ENCODE measurements around the gene COL4A2.

COL4A2 gene

GRCh38 chr13:110538632-110539031 is 231.5 kb downstream of the COL4A2 start:
- H3K9ac ChIP-seq (ENCODE audit: low read length) = no peak overlapping the region
- peaks cover 18% of the 10 kb centered on the region for H3K4me1 ChIP-seq (ENCODE audit: insufficient read depth, low read length)
- H3K27me3 ChIP-seq (ENCODE audit: control insufficient read depth in 1 of 2, insufficient read depth in 2 of 2, low read length in 2 of 2) = no peaks in the 10 kb centered on the region
- H3K27ac ChIP-seq (ENCODE audit: low read depth, low read length) = no peak overlapping the region
- H3K4me3 ChIP-seq (ENCODE audit: low read depth in 1 of 2, low read length in 2 of 2) = no peak overlapping the region
- H3K36me3 ChIP-seq (ENCODE audit: insufficient read depth, low read length) = no peaks in the 10 kb centered on the region
- no peaks in the 10 kb centered on the region for H3K9me3 ChIP-seq (ENCODE audit: low read length)

DNA sequence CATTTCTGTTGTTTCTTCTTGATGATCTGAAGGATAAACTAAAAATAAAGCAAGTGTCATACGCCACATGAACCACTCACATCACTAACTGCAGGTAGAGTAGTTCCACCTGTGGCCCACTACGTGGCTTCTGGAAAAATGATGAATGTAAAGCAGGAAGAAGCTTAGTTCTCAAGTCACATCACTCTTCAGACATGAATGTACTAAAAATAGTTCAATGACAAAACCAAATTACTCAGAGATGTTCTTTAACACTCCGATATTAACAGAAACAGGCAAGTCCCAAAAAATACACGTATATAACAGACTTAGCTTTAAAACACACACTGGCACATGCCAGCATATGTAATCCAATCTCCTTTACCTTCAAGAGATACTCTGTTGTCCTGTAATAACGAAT is 232.8 kb downstream of the COL4A2 start:
- Histone ChIP-seq H3K4me1 (ENCODE audit: insufficient read depth, low read length) (peaks cover 18% of the 10 kb centered on the region), H3K4me3 (ENCODE audit: low read depth in 1 of 2, low read length in 2 of 2) (no peak overlapping the region), H3K9ac (ENCODE audit: low read length) (no peak overlapping the region), H3K36me3 (ENCODE audit: insufficient read depth, low read length) (no peaks in the 10 kb centered on the region), H3K27ac (ENCODE audit: low read depth, low read length) (no peak overlapping the region), H3K27me3 (ENCODE audit: control insufficient read depth in 1 of 2, insufficient read depth in 2 of 2, low read length in 2 of 2) (no peaks in the 10 kb centered on the region), H3K9me3 (ENCODE audit: low read length) (no peaks in the 10 kb centered on the region)

DNA sequence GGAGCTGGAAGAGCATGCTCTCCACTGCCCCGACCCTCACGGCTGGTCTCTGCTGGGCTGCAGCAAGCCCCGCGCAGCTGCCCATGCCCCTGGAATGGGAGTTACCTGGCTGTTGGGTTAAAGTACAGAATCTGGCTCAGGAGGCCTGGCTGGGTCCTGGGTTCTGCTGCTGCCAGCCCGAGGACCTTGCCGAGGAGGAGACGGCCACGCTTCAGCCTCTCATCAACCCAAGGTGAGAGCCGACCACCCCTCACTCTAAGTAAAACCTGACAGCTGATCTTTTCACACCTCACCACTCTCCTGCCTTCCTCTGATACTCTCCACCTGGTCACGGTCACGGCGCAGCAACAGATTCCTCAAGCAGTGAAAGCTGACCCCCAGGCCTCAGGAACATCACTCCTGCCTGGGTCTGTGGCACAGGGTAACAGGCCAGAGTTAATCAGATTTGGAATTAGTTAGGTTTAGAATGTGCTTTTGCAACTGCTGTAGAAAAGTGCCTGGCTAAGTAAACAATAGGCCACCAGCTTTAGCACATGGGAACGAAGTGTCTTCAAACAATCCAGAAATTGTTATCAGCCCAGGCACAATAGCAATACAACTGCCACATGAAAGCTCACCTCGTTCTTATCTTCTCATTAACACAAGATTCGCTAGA is 233.9 kb downstream of the COL4A2 start:
- peak overlapping the region; percentile 61 for H3K27ac ChIP-seq (ENCODE audit: low read depth, low read length)
- peaks cover 18% of the 10 kb centered on the region for H3K4me1 ChIP-seq (ENCODE audit: insufficient read depth, low read length)

DNA sequence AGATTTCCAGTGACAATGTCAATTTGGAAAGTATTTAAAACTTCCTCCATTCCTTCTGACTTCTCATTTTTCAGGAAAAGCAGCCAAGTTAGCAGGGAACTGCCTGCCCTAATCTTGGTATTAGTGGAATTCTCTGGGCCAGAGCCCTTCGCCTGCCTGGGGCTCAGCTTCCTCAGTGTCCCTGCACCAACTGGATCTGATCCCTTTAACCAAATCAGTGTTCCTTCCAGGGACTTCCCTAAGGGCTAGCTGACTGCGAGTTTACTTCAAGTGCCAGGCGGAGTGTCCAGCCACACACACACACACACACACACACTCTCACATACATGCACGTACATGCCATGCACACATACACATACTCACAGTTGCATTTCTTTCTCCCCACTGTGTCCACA is 234.4 kb downstream of the COL4A2 start:
- H3K27me3 ChIP-seq (ENCODE audit: control insufficient read depth in 1 of 2, insufficient read depth in 2 of 2, low read length in 2 of 2) = no peaks in the 10 kb centered on the region
- H3K9me3 ChIP-seq (ENCODE audit: low read length) = no peaks in the 10 kb centered on the region
- no peak overlapping the region for H3K9ac ChIP-seq (ENCODE audit: low read length)
- peaks cover 18% of the 10 kb centered on the region for H3K4me1 ChIP-seq (ENCODE audit: insufficient read depth, low read length)
- H3K27ac ChIP-seq (ENCODE audit: low read depth, low read length) = peak overlapping the region; percentile 61
- H3K36me3 ChIP-seq (ENCODE audit: insufficient read depth, low read length) = no peaks in the 10 kb centered on the region
- H3K4me3 ChIP-seq (ENCODE audit: low read depth in 1 of 2, low read length in 2 of 2) = no peak overlapping the region

More for the DNA sequence above, 233.9 kb downstream of the COL4A2 start:
- Histone ChIP-seq H3K9ac (ENCODE audit: low read length) (no peak overlapping the region), H3K36me3 (ENCODE audit: insufficient read depth, low read length) (no peaks in the 10 kb centered on the region), H3K27me3 (ENCODE audit: control insufficient read depth in 1 of 2, insufficient read depth in 2 of 2, low read length in 2 of 2) (no peaks in the 10 kb centered on the region), H3K4me3 (ENCODE audit: low read depth in 1 of 2, low read length in 2 of 2) (no peak overlapping the region), H3K9me3 (ENCODE audit: low read length) (no peaks in the 10 kb centered on the region)

- no peaks in the 10 kb centered on the region for H3K9me3 ChIP-seq (ENCODE audit: low read length)
- H3K27ac ChIP-seq (ENCODE audit: low read depth, low read length) = peak overlapping the region; percentile 24
- H3K9ac ChIP-seq (ENCODE audit: low read length) = no peak overlapping the region
- H3K27me3 ChIP-seq (ENCODE audit: control insufficient read depth in 1 of 2, insufficient read depth in 2 of 2, low read length in 2 of 2) = no peaks in the 10 kb centered on the region
- H3K36me3 ChIP-seq (ENCODE audit: insufficient read depth, low read length) = no peaks in the 10 kb centered on the region
- peaks cover 18% of the 10 kb centered on the region for H3K4me1 ChIP-seq (ENCODE audit: insufficient read depth, low read length)
- H3K4me3 ChIP-seq (ENCODE audit: low read depth in 1 of 2, low read length in 2 of 2) = no peak overlapping the region
Measured at GRCh38 chr13:110542169-110542796, 235.2 kb downstream of the COL4A2 start.

DNA sequence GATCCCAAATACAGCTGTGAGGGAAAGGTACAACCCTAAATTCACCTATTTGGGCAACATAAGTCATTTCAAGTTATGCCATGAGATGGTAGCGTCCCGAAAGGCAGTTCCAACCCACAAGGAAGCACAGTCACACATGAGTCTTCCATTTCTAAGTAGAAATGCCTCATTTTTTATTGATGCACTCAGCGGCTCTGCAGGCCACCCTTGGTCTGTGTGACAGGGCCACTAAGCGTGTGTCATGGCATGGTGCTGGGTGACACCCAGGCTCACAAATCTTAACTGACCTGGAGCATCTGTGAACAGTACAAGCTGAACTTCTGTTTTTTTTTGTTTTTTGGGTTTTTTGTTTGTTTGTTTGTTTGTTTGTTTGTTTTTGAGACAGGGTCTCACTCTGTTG is 239.3 kb downstream of the COL4A2 start:
- Histone ChIP-seq H3K4me1 (ENCODE audit: insufficient read depth, low read length) (peaks cover 14% of the 10 kb centered on the region), H3K27me3 (ENCODE audit: control insufficient read depth in 1 of 2, insufficient read depth in 2 of 2, low read length in 2 of 2) (no peaks in the 10 kb centered on the region), H3K27ac (ENCODE audit: low read depth, low read length) (no peak overlapping the region), H3K9ac (ENCODE audit: low read length) (no peak overlapping the region), H3K9me3 (ENCODE audit: low read length) (no peaks in the 10 kb centered on the region), H3K36me3 (ENCODE audit: insufficient read depth, low read length) (no peaks in the 10 kb centered on the region), H3K4me3 (ENCODE audit: low read depth in 1 of 2, low read length in 2 of 2) (no peak overlapping the region)

DNA sequence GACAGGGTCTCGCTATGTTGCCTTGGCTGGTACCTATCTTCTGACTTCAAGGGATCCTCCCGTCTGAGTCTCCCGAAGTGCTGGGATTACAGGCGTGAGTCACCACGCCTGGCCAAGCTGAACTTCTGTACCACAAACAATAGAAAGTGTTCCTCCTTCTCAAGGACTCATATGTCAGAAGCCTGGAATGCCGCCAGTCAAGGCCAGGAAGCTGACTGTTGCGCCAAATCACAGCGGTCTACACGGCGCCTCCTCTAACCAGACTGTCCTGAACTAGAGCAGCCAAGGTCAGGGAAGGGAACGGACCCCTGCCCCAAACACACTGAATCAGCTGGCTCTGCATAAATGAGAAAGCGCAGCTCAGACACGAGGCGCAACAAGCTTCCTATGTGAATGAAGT is 239.8 kb downstream of the COL4A2 start:
- Histone ChIP-seq H3K27me3 (ENCODE audit: control insufficient read depth in 1 of 2, insufficient read depth in 2 of 2, low read length in 2 of 2) (no peaks in the 10 kb centered on the region), H3K4me3 (ENCODE audit: low read depth in 1 of 2, low read length in 2 of 2) (no peak overlapping the region), H3K9ac (ENCODE audit: low read length) (no peak overlapping the region), H3K9me3 (ENCODE audit: low read length) (no peaks in the 10 kb centered on the region), H3K36me3 (ENCODE audit: insufficient read depth, low read length) (no peaks in the 10 kb centered on the region), H3K27ac (ENCODE audit: low read depth, low read length) (no peak overlapping the region), H3K4me1 (ENCODE audit: insufficient read depth, low read length) (peaks cover 9% of the 10 kb centered on the region)

DNA sequence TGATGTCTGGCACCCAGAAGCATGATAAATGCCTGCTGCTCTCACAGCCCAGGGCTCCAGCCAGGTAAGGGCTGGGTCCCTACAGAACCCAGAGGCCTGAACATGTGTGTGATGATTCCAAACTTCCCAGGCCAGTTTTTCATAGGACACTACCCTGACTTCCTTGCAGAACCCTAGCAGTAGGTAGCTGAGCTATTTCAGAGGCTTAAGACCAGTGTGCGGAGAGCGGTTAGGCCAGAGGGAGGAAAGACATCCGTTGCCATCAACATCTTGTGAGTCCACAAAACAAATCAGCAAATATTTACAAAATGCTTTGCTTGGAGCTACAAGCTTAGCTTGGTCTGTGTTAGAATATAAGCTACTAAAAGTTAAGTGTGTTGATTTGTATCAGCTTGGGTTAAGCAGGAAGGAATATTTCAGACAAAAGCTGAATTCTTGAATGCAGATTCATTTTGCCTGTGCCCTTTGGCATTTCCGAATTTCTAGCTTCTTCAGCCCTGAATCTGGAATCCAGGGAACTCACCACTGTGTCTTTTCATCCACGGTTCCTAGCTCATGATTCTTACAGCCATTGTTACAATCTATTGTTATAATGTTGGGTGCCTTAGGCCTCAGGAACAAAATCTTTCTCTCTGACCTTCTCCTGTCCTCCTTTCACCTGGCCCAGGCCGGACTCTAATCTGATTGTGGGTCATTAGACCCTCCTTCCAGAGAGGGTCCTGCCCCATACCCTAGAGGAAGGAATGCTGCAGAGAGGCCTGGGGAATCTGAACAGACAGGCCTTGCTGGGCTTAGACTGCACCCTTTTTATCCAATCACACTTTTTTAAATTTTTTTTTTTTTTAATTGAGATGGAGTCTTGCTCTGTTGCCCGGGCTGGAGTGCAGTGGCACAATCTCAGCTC is 242.1 kb downstream of the COL4A2 start:
- H3K4me1 ChIP-seq (ENCODE audit: insufficient read depth, low read length) = no peaks in the 10 kb centered on the region
- H3K9ac ChIP-seq (ENCODE audit: low read length) = no peak overlapping the region
- no peaks in the 10 kb centered on the region for H3K36me3 ChIP-seq (ENCODE audit: insufficient read depth, low read length)
- no peaks in the 10 kb centered on the region for H3K9me3 ChIP-seq (ENCODE audit: low read length)
- H3K27me3 ChIP-seq (ENCODE audit: control insufficient read depth in 1 of 2, insufficient read depth in 2 of 2, low read length in 2 of 2) = no peaks in the 10 kb centered on the region
- H3K4me3 ChIP-seq (ENCODE audit: low read depth in 1 of 2, low read length in 2 of 2) = no peak overlapping the region
- H3K27ac ChIP-seq (ENCODE audit: low read depth, low read length) = no peak overlapping the region

DNA sequence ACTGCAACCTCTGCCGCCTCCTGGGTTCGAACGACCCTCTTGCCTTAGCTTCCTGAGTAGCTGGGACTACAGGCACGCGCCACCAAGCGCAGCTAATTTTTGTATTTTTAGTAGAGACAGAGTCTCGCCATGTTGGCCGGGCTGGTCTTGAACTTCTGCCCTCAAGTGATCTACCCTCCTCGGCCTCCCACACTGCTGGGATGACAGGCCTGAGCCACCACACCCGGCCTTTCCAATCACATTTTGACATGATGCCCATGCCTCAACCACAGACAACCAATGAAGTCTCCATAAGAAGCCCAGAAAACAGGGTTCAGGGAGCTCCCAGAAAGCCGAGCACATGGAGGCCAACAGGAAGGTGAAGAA is 242.7 kb downstream of the COL4A2 start:
- Histone ChIP-seq H3K9ac (ENCODE audit: low read length) (no peak overlapping the region), H3K4me3 (ENCODE audit: low read depth in 1 of 2, low read length in 2 of 2) (no peak overlapping the region), H3K36me3 (ENCODE audit: insufficient read depth, low read length) (no peaks in the 10 kb centered on the region), H3K4me1 (ENCODE audit: insufficient read depth, low read length) (no peaks in the 10 kb centered on the region), H3K27ac (ENCODE audit: low read depth, low read length) (no peak overlapping the region), H3K27me3 (ENCODE audit: control insufficient read depth in 1 of 2, insufficient read depth in 2 of 2, low read length in 2 of 2) (no peaks in the 10 kb centered on the region), H3K9me3 (ENCODE audit: low read length) (no peaks in the 10 kb centered on the region)

DNA sequence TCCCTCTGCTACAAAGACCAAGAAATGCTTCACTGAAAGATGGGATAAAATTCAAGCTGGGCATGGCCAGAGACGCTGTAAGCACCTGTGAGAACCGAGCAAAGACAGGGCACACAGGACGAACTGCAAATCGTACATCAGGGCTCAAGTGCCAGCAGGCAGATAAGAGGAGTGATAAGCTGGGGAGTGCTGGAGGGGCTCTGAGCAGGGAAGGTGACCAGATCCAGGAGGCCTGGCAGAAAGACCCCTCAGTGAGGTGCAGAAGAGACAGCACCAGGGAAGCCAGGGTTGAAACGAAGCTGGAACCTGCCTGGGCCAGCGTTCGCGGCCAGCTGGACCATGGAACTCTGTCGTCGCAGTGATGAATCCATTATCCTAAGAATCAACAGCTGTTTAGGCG is 244.2 kb downstream of the COL4A2 start:
- no peak overlapping the region for H3K9ac ChIP-seq (ENCODE audit: low read length)
- H3K4me3 ChIP-seq (ENCODE audit: low read depth in 1 of 2, low read length in 2 of 2) = no peak overlapping the region
- no peak overlapping the region for H3K27ac ChIP-seq (ENCODE audit: low read depth, low read length)
- no peaks in the 10 kb centered on the region for H3K27me3 ChIP-seq (ENCODE audit: control insufficient read depth in 1 of 2, insufficient read depth in 2 of 2, low read length in 2 of 2)
- no peaks in the 10 kb centered on the region for H3K9me3 ChIP-seq (ENCODE audit: low read length)
- H3K36me3 ChIP-seq (ENCODE audit: insufficient read depth, low read length) = no peaks in the 10 kb centered on the region
- no peaks in the 10 kb centered on the region for H3K4me1 ChIP-seq (ENCODE audit: insufficient read depth, low read length)

DNA sequence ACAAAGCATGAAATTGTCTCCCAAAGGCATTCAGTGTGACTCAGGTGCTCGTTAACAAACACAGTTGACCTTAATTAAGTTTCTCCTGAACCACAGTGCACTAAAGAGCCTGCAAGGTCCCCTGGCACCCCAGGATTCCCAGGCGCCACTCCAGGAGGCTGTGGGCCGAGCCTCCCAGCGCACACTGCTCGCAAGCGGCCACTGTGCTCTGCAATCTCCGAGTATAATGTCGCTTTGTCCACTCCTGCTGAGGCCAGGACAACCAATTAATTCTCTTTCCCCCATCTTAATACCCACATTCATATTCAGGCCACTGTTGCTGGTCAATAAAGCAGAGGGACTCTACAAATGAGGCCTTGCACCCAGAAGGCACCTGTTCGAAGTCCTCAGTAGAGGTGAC is 245.7 kb downstream of the COL4A2 start:
- Histone ChIP-seq H3K4me1 (ENCODE audit: insufficient read depth, low read length) (no peaks in the 10 kb centered on the region), H3K4me3 (ENCODE audit: low read depth in 1 of 2, low read length in 2 of 2) (no peak overlapping the region), H3K27ac (ENCODE audit: low read depth, low read length) (no peak overlapping the region), H3K9ac (ENCODE audit: low read length) (no peak overlapping the region), H3K27me3 (ENCODE audit: control insufficient read depth in 1 of 2, insufficient read depth in 2 of 2, low read length in 2 of 2) (no peaks in the 10 kb centered on the region), H3K9me3 (ENCODE audit: low read length) (no peaks in the 10 kb centered on the region), H3K36me3 (ENCODE audit: insufficient read depth, low read length) (peaks cover 4% of the 10 kb centered on the region)
